GM19468 (cell line): ENCODE results near the gene KRT2.

Experiments used
- ATAC-seq: cut with Tn5 transposase; IDR thresholded peaks from one replicate; pipeline ENCODE4 v1.9.1; 2021; ENCODE audit warnings: mild to moderate bottlenecking, moderate library complexity, moderate number of reproducible peaks; ENCODE audit not compliant: unreplicated experiment; ENCODE audit errors: extremely low read depth

The KRT2 gene

DNA sequence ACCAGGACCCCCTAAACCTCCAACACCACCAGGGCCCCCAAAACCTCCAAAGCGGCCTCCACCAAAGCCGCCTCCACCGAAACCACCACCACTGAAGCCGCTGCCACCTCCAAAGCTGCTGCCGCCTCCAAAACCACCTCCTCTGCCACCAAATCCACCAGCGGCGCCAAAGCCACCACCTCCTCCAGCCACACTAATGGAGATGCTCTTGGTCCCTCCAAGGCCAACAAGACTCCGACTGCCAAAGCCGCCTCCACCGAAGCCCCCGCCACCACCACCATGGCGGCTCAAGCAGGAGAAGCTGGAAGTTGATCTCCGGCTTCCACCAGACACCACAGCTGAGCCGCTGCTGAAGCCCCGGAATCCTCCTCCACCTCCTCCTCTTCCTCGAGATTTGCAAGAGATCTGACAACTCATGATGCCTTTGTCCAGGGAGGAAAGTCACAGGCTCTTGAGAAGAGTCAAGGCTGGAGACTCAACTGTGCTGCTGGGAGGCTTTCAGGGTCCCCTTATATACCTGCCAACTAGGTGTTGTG is at the start of gene KRT2:
TSS of gene KRT2 (minus strand) at position 486 of the 536 bp plus-strand sequence. CDS start at position 417, 69 bp downstream.
- ATAC-seq, result no peak

DNA sequence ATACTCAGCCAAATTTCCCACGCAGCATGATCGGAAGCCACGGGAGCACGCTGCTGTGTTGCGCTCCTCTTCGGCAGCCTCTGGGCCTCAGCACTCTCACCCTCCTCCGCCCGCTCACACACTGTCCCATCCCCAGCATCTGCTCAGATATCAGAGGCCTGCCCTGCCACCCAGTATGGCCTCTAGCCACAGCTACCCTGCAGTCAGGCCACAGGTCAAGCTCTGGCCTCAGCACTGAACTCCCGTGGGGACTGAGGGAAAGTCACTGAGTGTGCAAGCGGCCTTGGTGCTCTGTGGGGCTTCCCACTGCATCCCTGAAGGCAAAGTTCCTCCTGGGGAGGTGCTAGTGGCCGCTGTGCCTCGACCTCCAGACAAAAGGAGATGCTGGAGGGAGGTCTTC is 49.3 kb upstream of the KRT2 start:
- no peak for ATAC-seq

DNA sequence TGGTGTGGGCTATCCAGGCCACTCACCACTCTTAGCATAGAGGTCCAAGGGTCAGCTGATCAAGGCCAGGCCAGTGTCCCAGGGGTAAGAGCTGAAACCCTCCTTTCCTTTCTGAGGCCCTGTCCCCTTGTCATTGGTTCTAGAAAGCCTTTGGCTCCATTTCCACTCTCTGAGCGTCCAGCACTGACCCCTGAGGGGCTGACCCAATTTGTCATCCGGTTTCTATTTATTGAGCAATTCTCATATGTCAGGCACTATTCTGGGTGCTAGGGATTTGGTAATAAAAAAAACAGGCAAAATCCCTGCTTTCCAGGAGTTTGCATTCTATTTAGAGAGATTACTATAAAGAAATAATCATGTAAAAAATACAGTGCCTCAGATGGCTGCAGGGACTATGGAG is 47.9 kb upstream of the KRT2 start:
- no peak for ATAC-seq

DNA sequence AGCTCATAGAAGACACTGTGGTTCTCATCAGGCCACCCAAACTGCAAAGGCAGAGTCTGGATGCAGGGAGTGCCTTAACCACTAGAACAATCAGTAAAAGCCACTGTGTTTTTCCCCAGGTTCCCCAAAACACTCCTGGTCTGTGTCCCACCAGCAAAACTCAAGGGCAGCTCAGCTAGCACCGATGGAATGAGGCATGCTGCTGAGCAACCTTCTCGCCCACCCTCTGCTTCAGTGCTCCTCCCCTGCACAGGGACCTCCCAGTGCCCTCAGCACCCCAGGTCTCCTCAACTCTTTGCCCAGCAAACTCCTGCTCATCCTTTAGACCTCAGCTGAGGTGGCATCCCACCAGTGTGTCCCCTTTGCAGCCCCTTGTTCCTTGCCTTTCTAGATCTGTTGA is 47.4 kb upstream of the KRT2 start:
- ATAC-seq, result no peak

DNA sequence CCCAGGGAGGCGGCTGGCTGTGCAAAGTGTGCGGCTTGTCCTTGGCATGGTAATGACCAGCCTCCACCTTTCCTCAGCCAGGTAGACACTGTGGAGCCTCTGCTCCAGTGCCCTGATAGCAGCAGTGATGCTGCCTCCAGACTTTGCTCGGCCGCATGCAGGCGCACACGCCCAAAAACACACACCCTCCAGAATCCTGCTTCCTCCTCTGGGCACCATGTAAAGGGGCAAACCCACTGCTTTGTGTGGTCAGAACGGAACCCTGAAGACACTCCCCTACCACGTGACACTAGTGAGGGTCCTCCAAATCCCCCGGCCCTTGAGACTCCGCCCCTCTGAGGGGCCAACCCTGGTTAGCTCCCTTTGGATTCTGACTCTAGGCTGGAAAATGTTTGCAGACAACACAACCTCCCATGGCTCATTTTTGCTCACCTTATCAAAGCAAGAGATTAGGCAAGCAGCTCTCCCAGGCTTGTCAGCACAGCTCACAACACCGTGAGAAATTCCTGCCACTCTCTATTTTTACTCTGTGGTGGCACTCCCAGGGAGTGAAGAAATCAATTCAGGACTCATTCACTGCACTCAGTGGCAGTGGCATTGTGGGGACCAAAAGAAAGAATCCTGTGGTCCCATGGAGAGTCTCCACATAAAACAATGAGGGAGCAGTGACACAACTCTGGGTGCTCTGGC is 46.8 kb upstream of the KRT2 start:
- ATAC-seq, result no peak

DNA sequence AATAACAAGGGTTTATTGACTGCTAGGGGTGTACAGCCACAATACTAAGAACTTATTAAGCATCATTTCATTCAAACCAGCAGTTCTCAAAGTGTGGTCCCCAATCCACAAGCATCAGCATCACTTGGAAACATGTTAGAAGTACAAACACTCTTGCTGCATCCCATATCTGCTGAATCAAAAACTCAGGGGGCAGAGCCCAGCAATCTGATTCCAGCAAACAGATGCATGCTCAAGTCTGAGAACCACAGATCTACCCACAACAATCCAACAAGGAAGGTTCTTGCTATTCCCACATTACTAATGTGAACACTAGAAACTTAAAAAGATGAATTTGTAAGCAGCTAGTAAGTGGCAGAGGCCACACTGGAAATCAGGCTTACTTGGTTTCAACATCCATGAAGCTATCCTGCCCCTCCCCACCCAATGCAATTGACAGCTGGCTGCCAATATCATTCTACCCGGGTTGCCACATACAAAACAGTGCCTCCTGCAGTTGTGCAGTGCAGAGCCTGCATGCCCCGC is 45.1 kb upstream of the KRT2 start:
- no peak for ATAC-seq

DNA sequence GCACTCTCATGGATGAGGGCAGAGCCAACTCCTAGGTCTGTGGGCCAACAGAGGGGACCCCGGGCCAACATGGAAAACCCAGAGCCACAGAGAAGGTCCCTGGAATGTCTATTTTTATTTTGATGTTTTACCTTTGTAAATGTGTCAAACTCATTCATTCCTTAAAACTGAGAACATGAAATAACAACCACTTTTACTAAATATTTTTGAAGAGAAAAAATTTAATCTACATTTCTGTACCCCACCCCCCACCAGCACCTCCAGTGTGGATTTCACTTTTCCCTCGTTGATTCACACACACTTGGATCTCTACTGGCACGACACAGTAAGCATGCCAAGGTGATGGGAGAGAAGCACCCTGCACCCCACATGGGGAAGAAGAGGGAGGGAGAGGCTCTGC is 44.6 kb upstream of the KRT2 start:
- ATAC-seq, result no peak

DNA sequence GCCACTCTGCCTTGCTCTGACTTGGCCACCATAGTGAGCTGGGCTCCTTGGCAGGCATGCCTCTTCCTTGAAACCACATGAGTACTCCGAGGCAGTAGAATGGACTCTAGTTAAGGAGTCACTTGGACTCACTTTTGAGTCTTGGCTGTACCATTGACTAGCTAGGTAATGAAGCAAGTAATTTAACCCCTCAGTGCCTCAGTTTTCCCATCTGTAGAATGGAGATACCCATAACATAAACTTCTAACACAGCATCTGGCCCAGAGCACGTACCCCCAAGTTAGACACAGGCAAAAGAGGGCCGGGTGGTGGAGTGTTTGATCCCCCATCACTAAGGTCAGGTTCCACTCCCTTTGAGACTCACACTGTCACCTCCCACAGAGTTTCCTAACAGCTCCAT is 43.0 kb upstream of the KRT2 start:
- no peak for ATAC-seq

DNA sequence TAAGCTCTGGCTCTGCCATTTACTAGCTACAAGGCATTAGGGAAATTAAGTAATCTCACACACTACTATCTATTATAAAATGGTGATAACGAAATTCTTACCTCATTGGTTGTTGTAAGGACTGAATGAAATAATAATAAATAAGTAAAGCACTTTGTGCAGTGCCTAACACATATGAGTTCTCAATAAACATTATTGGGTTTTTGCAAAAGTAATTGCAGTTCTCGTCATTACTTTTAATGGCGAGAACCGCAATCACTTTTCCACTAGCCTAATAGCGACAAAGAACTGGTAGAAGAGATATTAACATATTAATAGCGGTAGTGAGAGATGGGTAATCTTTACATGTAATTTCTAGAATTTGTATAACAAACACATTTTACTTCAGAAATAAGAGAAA is 42.1 kb upstream of the KRT2 start:
- ATAC-seq, result no peak

DNA sequence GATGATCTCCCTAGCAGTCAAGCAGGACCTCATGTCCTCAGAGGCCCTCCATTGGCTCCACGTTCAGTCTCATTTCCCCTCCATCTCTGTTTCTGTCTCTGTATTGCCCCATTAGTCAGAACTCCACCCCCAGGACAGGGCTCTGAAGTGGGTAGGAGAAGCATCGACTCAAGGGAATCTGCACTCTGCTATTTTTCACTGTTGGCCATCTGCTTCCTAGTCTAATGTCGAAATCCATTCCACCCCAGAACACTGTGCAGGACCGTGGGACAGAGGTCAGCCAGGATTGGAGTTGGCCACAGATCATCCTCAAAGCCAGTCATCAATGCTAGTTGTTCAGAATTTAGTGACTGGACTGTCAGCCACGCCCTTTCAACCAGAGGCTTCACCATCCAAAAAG is 41.2 kb upstream of the KRT2 start:
- no peak for ATAC-seq

DNA sequence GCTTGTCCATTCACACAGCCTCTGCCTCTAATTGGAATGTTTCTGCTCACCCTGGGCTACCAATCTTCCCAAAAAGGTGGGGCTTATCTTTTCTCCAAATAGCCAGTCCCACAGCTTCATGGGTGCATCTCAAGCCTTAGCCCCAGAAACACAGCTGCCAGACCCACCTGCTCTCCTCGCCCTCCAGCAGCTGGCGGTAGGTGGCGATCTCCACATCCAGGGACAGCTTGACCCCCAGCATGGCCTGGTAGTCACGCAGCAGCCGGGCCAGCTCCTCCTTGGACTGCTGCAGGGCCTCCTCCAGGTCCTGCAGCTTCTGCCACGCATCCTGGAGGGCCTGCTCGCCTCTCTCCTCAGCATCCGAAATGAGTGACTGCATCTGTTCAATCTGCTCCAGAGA is 40.2 kb upstream of the KRT2 start:
- ATAC-seq, result no peak

DNA sequence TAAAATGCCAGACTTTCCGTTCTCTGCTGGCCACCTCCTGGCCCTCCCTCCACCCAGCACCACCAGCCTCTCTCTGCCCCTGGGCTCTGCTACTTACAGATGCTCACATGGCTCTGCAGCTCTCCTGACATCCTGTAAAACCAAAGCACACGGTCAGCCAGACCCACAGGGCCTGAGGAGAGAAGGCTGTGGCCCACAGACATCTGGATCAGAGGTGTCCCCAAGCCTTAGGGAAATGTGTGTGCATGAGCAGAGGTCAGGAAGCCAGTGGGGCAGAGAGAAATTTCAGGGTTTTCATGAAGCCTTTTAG is 39.8 kb upstream of the KRT2 start:
- no peak for ATAC-seq

DNA sequence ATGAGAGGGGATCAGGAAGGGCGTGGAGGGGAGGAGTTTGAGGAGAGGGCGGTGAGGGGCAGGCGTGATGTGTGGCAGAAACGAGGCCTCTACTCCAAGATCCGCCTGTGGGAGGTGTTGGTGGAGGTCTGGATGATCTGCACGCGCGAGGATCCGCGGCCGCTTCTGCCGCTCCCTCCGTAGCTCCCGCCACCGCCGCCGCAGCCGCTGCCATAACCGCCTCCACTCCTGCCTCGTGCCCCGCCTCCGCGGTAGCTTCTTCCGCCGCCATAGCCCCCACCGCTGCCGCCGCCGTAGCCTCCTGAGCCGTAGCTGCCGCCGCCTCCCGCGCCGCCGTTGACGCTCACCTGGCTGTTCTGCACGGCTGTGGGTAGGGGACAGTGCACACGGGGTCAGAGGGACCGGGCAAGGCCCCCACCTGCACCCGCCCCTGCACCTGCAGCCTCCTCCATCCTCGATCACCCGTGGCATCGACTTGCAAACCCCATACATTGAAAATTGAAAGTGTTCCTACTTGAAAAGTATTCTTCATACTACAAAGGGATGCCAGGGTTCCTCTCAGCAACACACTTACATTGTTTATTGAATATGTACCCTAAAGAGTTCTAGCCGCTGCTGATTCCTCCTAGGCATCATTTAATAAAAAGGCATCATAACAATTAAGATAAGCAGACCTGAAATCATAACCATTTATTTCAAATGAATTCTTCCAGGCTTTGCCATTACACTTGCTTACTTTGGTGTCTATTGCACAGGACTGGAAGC is 39.2 kb upstream of the KRT2 start:
- no peak for ATAC-seq

DNA sequence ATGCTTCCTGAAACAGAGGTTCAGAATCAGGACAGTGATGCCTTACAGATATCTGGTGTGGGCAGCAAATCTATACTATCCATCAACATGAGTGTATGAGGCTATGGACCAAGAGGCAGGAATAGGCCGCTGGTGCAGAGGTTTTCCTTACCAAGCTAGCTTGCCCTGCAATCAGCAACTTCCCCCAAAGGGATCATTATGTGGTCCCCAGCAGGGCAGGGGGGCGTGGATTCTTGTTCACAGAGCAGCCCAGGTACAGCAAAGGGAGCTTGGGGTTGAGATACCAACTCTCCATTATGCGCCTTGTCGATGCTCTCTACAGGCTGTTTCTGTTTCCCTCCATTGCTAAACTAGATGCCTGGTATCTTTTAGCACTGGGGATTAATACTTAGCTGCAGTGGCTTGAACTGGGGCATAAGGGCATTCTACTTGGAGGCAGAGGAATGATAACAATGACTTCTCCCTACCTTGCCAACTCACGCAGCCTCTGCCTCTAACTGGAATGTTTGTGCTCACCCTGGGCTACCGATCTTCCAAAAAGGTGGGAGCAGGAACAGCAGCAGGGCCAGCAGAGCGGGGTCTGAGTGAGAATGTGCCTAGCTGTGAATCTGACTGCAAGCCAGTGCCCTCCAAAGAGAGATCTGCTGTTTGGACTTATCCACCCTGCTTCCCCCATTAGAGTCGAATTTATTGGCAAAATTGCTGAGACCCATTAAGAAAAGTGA is 38.5 kb upstream of the KRT2 start:
- no peak for ATAC-seq

DNA sequence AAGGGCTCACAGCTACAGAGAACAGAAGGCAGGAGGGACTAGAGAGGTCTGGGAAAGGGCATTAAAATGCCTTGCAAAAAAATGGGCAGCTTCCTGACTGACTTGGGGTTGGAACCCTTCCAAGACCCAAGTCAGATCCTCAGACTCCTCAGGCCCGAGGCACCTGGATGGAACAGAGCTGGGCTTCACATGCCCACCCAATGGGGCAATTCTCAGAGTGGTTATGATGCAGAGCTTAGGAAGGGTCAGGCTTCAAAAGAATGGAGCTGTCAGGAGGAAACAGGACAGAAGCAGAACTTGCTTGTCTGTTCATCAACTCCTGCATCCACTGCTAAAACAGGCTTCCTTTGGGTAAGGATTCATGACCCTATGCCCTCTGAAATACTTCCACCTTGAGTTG is 37.9 kb upstream of the KRT2 start:
- no peak for ATAC-seq

DNA sequence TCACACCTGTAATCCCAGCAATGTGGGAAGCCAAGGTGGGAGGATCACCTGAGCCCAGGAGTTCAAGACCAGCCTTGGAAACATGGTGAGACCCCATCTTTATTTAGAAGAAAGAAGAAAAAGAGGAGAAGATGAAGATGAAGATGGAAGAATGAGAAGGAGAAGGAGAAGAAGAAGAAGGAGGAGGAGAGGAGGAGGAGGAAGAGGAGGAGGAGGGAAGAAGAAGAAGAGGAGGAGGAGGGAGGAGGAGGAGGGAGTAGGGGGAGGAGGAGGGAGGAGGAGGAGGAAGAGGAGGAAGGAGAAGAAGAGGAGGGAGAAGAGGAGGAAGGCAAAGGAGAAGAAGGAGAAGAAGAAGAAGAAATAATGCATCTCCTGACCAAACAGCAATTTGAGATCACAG is 37.2 kb upstream of the KRT2 start:
- no peak for ATAC-seq

DNA sequence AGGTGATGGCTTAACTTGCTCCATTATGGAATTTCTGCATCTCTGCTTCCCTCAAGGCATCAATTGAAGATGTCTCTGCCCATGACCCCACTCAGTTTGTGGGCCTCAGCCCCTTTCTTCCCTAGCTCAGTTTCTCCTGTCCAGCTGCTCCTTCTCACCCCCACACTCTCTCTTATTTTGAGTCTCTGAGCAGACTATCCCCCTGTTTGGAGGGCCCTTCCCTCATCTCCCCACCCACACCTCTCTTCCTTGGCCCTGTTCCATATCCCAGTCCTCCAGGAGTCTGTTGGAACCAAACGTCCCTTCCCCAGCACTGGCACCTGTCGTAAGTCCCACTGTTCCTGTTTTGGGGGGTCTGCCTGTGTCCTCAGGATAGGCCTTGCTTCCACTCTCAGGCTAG is 36.5 kb upstream of the KRT2 start:
- ATAC-seq, result no peak

DNA sequence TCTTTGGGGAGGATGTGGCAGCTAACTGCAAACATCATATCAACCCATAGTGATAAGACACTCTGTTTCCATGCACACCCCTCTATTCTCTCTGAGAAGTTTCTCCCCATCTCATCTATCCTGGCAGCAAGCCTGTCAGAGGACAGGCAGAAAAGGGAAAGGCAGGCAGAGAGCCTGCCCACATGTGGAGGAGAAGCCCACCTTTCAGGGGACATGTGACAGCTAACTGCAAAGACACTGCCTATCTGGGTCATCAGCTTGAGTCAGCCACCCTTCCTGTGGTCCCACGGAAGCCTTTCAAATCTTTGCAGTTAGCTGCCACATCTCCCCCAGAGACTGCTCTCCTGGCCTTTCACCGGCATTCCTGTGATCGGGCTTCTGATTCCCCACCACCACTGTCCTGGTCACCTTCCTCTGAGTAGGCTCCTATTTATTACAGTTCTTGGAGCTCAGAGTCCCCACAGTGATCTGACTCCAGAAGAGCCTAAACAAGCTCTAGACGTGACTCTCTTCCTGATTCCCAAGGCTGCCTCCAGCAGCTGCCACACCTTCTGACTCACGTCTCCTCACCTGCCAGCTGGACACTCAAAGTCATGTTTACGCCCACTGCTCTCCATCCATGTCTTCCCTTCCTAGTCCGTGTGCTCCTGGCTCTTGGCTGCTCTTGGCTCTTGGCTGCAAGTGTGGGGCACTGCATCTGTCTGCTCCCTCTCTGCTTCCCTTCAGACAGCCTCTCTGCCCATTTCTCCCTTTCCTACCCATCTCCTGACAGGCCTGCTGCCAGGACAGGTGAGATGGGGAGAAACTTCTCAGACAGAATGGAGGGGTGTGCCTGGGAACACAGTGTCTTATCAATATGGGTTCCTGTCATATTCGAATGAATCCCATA is 35.7 kb upstream of the KRT2 start:
- ATAC-seq, result no peak

DNA sequence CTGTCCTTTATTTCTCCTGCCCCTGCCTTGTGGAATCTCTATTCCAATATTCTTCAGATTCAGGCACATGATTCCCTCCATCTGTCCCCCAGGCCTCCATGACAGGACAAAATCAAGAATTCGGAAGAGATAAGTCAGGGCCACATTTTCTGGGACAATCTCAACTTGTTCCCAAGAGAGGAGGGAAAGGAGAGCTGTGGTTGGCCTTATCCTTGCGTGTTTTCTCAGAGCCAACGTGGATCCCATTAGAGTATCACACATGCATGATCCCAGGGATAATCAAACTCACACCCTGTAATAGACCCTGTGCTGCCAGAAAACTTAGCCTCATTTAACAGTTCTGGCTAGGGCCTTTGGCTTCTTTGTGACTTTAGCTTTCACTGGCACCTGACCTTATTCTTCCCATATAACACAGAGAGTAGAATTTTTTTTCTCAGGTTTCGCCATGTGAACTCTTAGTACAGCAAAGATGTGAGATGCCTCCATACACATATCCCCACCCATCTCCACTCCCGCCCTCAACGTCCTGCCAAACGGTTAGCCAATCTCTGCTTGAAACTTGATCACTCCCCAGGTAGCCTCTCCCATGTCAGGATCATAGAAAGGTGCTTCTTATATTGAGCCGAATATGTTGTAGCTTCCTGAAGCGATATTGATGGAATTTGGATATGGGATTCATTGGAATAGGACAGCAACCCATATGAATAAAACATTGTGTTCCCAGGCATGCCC is 34.9 kb upstream of the KRT2 start:
- ATAC-seq, result no peak
